Spleen (tissue), 11 donors: Measurements from ENCODE around the gene HIC1. TPM values are rescaled to one million over a fixed set of nuclear protein-coding genes. Genes with fewer than 3 reads are reported as not detected.

ENCODE experiments used
- DNase-seq: peaks from one replicate; pipeline ENCODE4 v3.0.0-alpha.2; 2020
- H3K27ac ChIP-seq, 8 donors: fragments of 200-600 bp; sonication (generic) in 7 of 8; 1 replicate in 4 of 8; 2 replicates in 4 of 8; pipeline versions ENCODE4 v1.5.0 to v1.8.0; 2016 to 2021; ENCODE audit warnings: inconsistent platforms in 4 of 8, mild to moderate bottlenecking in 4 of 8, moderate library complexity in 1 of 8
- H3K27me3 ChIP-seq, 7 donors: fragments of 200-600 bp; sonication (generic) in 6 of 7; replicated peaks in 1 of 7; 1 replicate in 4 of 7; 2 replicates in 3 of 7; pipeline versions ENCODE4 v1.5.0 to v1.8.0; 2016 to 2021; ENCODE audit warnings: inconsistent platforms in 3 of 7, mild to moderate bottlenecking in 1 of 7
- H3K36me3 ChIP-seq, 6 donors: fragments of 200-600 bp; sonication (generic) in 5 of 6; 1 replicate in 4 of 6; 2 replicates in 2 of 6; pipeline versions ENCODE4 v1.5.0 to v1.8.0; 2016 to 2021; ENCODE audit warnings: inconsistent platforms in 2 of 6
- H3K4me1 ChIP-seq, 6 donors: fragments of 200-600 bp; sonication (generic) in 5 of 6; 1 replicate in 3 of 6; 2 replicates in 3 of 6; pipeline versions ENCODE4 v1.5.0 to v1.8.0; 2016 to 2021; ENCODE audit warnings: inconsistent platforms in 3 of 6
- H3K4me3 ChIP-seq, 8 donors: fragments of 200-600 bp; sonication (generic) in 7 of 8; 1 replicate in 4 of 8; 2 replicates in 4 of 8; pipeline versions ENCODE4 v1.5.0 to v1.8.0; 2016 to 2021; ENCODE audit warnings: inconsistent platforms in 4 of 8, mild to moderate bottlenecking in 4 of 8, moderate library complexity in 2 of 8
- H3K9me3 ChIP-seq, 8 donors: fragments of 200-600 bp; sonication (generic) in 7 of 8; 1 replicate in 4 of 8; 2 replicates in 4 of 8; pipeline versions ENCODE4 v1.5.0 to v1.8.0; 2016 to 2021; ENCODE audit warnings: inconsistent platforms in 4 of 8
- CTCF ChIP-seq, 11 experiments: fragments of 200-600 bp in 7 of 11; fragments of 450-650 bp in 4 of 11; sonication (generic) in 4 of 11; IDR thresholded peaks in 8 of 11; conservative IDR thresholded peaks in 3 of 11; 1 replicate in 7 of 11; 2 replicates in 4 of 11; pipeline versions ENCODE4 v1.4.0 to v1.8.0; 2016 to 2021; ENCODE audit warnings: antibody characterized with exemption in 11 of 11, inconsistent platforms in 4 of 11, mild to moderate bottlenecking in 1 of 11
- POLR2A ChIP-seq, 3 donors: fragments of 450-650 bp; IDR thresholded peaks; one replicate each; pipeline ENCODE4 v1.5.1; 2017; ENCODE audit warnings: antibody characterized with exemption in 3 of 3, mild to moderate bottlenecking in 1 of 3
- POLR2AphosphoS5 ChIP-seq, 3 donors: sonication (generic); formaldehyde crosslinking; IDR thresholded peaks; one replicate each; pipeline ENCODE4 v1.5.1; 2017; ENCODE audit warnings: antibody characterized with exemption in 3 of 3
- WGBS, 5 donors: extraction: QIAGEN DNeasy Blood & Tissue Kit in 3 of 5; methylation state at CpG; one replicate each; pipeline versions ENCODE4 v1.1.5 to v1.1.7; 2013 to 2018; 5-methylcytosine and 5-hydroxymethylcytosine counted together
- intact Hi-C: fragments of 100-400 bp; cut with DNase I; formaldehyde crosslinking; loops from one replicate; pipeline ENCODE4 v1.15.0; 2023; ENCODE audit warnings: low total_unique reads
- polyA plus RNA-seq, 3 donors: library from polyadenylated mRNA; stranded (reverse); fragments of 200-250 nt; gene quantifications; one replicate each; pipeline ENCODE4 v1.2.1, GENCODE V29; 2013
- total RNA-seq, 7 donors: library from RNA; depleted of rRNA in 3 of 7; stranded (reverse); fragments of >200 nt in 3 of 7; fragmentation: NEBNext Ultra II Directional in 4 of 7; extraction: Animal tissue kit (Norgen Biotek cat#: 25700) in 4 of 7; gene quantifications; one replicate each; pipeline versions ENCODE4 v1.1.0 to v1.2.1, GENCODE V29; 2016 to 2021
- donor health status: healthy with polysubstance abuse.
- donor health status: DM: no; HTN: no; CAD: no; lungs with moderate emphysema.
- donor health status: DM: no; HTN: no; CAD: no.
- donor health status: Bipolar disorder and iron deficiency.
- donor health status: healthy.
- donor health status: DM: no; HTN: no; CAD: no.
- donor health status: DM: yes; HTN: yes; CAD: no.

Gene HIC1
- total and polyA plus RNA-seq, 10 donors: 1.3 to 59.6 (median 17.9) TPM

DNA sequence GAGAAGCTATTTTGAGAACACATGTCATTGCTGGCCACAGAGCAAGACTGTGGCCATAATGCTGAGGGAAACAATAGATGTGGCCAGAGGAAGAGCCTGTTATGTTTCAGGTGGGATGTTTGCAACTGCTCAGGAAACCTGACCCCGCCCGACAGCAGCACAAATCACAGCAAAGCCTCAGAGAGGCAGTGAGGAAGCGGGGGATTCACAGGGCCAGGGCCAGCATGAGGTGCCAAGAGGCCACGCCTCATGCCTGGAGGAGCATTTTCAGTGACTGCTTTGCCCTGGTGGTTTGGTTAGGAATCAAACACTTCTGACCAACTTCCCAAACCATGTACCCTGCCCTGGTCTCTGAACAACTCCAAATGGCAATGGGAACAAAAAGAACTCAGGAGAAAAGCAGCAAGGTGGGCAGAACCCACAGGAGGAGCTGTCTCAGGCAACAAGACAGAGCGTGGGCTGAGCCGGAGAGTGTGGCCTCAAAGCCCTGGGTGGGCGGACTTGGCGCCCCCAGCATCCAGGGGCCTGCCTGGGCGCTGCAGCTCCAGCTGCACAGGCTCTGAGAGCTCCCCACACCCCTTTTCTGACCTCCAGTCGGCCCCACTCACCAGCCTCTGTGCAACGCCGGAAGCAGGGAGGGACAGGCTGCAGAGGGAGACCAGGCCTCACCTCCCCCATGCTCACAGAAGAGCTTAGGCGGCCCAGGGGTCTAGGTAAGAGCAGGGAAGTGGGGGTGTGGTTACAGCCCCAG lies 20.6 kb downstream of the HIC1 start:
- Histone ChIP-seq H3K27me3 (no peaks in the 10 kb centered on the region), H3K27ac (peak overlapping the region; percentile 22 to 79 (median 70)), H3K9me3 (no peaks in the 10 kb centered on the region), H3K36me3 (peaks cover 0 to 73% (median 16%) of the 10 kb centered on the region in 6 donors), H3K4me3 (no peak overlapping the region), H3K4me1 (peaks cover 9 to 66% (median 46%) of the 10 kb centered on the region in 6 donors)
- peak; percentile 79 for DNase-seq
- TF ChIP-seq POLR2AphosphoS5 (IDR thresholded peaks at IDR 0.05): peak in 2 of 3 donors; percentile 58 to 64
- TF ChIP-seq POLR2A (IDR thresholded peaks at IDR 0.05): no peak
- TF ChIP-seq CTCF (IDR thresholded peaks at IDR 0.05 in 8 of 11, conservative IDR thresholded peaks at IDR 0.05 in 3 of 11): peak in 3 of 11 experiments; percentile 7 to 17 (median 14)
- intact Hi-C loops: no loop called here
- WGBS, 5 donors: 51 to 60% (median 55%) methylated on average over 10 to 13 of the region's 13 CpGs

GRCh38 chr17:2076087-2076984 lies 21.4 kb downstream of the HIC1 start:
- 50 to 61% (median 57%) methylated on average over 15 to 17 of the region's 17 CpGs for WGBS, 5 donors
- TF ChIP-seq POLR2AphosphoS5 (IDR thresholded peaks at IDR 0.05) (no peak), CTCF (IDR thresholded peaks at IDR 0.05 in 8 of 11, conservative IDR thresholded peaks at IDR 0.05 in 3 of 11) (no peak), POLR2A (IDR thresholded peaks at IDR 0.05) (no peak)
- H3K9me3 ChIP-seq: no peaks in the 10 kb centered on the region
- no peaks in the 10 kb centered on the region for H3K27me3 ChIP-seq
- intact Hi-C loops: no loop called here
- H3K4me1 ChIP-seq: peaks cover 9 to 64% (median 38%) of the 10 kb centered on the region in 6 donors
- H3K27ac ChIP-seq: peak overlapping the region in 7 of 8 donors; percentile 22 to 79 (median 70)
- no peak overlapping the region for H3K4me3 ChIP-seq
- DNase-seq: no peak
- peaks cover 0 to 75% (median 24%) of the 10 kb centered on the region in 6 donors for H3K36me3 ChIP-seq

DNA sequence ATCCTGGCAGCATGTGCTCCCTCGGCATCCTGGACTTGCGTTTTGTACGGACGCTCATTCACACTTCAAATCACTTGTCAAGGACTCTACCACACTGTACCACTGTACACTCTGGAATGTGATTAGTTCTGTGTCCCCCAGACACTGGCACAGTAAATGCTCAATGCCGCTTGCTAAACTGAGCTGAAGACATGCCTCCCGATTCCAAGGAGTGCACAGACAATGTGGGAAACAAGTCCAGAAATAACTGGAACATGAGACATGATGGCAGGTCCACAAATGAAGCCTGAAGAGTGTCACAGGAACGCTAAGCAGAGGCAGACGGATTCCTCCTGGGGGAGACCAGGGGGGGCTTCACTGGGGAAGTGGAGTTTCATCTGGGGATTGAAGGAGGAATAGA lies 22.1 kb downstream of the HIC1 start:
- H3K4me3 ChIP-seq: no peak overlapping the region
- H3K4me1 ChIP-seq: peaks cover 14 to 64% (median 33%) of the 10 kb centered on the region in 6 donors
- H3K36me3 ChIP-seq: peaks cover 0 to 75% (median 29%) of the 10 kb centered on the region in 6 donors
- no peak for TF ChIP-seq POLR2A (IDR thresholded peaks at IDR 0.05)
- no peak for TF ChIP-seq CTCF (IDR thresholded peaks at IDR 0.05 in 8 of 11, conservative IDR thresholded peaks at IDR 0.05 in 3 of 11)
- TF ChIP-seq POLR2AphosphoS5 (IDR thresholded peaks at IDR 0.05): no peak
- no peaks in the 10 kb centered on the region for H3K27me3 ChIP-seq
- WGBS, 5 donors: 80 to 99% (median 87%) methylated on average over 8 of the region's 8 CpGs
- intact Hi-C loops: no loop called here
- no peaks in the 10 kb centered on the region for H3K9me3 ChIP-seq
- H3K27ac ChIP-seq: peak overlapping the region in 4 of 8 donors; percentile 54 to 75 (median 70)
- DNase-seq: no peak
